ENCODE measurements around the gene IL17REL.
A peak's percentile ranks its signal among the peaks of the same experiment; 100 is the strongest.

Gene IL17REL

DNA sequence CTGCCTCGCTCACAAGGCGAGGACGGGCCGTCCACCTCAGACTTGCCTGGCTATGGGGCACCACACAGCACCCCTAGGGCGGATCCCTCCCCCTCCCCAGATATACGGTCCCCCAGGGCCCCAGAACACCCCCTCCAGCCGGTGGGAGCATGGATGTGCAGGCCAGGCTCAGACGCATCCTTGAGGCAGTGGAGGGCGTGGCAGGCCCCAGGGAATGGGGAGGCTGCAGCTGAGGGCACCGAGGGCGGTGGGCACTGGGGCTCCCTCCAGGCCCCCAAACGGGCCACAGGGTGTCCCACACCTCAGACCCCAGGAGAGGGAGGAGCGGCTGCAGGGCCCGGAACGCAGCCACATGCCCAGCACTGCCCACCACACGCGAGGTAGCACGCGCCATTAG lies 33.5 kb upstream of the IL17REL start:
- DNase-seq (ENCODE audit: low spot score), result no peak

GRCh38 chr22:50045211-50046018 lies 32.9 kb upstream of the IL17REL start:
- no peak for DNase-seq (ENCODE audit: low spot score)

GRCh38 chr22:50044485-50045118 lies 32.0 kb upstream of the IL17REL start:
- DNase-seq (ENCODE audit: low spot score), result no peak

- no peak for DNase-seq (ENCODE audit: low spot score)
Observed at GRCh38 chr22:50041361-50042065, 28.9 kb upstream of the IL17REL start.

DNA sequence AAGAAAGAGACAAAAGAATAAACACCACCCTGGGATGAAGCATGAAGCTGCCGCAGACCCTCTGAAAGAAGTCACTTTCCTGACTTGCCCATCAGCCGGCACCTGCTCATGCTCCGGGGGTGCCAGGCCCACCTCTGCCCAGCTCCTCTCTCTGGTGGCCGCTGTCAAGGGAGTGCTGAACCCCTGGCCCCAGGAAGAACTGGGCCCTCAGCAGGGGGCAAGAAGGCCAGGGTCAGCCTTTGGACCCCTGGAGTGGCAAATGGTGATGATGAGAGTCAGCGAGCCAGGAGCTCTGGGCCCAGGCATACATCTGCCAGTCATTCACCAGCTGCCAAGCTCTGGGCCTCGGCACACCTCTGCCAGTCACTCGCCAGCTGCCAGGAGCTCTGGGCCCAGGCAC lies 28.2 kb upstream of the IL17REL start:
- no peak for DNase-seq (ENCODE audit: low spot score)

DNA sequence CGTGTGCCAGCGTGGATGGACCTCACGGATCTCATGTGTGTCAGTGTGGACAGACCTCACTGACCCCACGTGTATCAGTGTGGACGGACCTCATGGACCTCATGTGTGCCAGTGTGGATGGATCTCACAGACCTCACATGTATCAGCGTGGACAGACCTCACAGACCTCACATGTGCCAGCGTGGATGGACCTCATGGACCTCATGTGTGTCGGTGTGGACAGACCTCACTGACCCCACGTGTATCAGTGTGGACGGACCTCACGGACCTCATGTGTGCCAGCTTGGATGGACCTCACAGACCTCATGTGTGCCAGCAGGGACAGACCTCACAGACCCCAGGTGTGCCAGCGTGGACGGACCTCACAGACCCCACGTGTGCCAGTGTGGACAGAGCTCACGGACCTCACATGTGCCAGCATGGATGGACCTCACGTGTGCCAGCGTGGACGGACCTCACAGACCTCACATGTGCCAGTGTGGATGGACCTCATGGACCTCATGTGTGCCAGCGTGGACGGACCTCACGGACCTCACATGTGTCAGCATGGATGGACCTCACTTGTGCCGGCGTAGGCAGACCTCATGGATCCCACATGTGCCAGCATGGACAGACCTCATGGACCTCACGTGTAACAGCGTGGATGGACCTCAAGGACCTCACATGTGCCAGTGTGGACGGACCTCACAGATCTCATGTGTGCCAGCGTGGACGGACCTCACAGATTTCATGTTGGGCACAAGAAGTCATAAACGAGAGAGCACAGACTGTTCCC lies 27.3 kb upstream of the IL17REL start:
- no peak for DNase-seq (ENCODE audit: low spot score)

GRCh38 chr22:50035976-50036724 lies 23.6 kb upstream of the IL17REL start:
- DNase-seq (ENCODE audit: low spot score), result no peak

DNA sequence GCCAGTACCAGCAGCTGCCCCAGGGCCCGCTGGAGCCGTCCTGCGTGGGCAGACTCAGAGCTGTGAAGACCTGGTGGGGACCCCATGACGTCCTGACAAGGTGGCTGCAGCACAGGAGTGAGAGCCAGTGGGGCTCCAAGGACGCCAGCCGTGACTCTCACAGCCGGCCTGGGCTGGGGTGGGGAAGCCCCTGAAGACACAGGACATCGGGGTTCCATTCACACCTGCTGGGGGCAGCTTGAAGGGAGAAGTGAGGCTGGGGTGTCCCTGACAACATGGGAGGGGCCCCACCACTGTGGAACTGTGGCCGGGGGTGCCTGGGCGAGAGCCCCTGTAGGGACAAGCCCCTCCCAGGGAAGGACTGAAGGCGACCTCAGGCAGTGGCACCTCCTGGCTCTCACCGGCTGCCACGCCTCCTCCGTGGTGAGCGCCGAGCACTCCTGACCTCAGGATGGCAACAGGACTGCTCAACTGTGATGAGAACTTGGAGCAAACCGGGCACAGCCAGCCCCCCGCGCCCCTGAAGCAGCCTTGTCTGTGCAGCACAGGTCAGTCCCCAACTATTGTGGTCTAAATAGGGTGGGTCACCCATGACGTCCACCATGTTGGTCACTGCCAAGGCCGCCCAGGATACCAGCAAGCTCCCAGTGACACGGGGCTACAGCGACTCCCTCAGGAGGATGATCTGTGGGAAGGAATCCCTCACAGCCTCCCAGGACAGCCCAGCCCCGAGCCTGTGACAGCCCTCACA lies 22.7 kb upstream of the IL17REL start:
- DNase-seq (ENCODE audit: low spot score), result no peak

DNA sequence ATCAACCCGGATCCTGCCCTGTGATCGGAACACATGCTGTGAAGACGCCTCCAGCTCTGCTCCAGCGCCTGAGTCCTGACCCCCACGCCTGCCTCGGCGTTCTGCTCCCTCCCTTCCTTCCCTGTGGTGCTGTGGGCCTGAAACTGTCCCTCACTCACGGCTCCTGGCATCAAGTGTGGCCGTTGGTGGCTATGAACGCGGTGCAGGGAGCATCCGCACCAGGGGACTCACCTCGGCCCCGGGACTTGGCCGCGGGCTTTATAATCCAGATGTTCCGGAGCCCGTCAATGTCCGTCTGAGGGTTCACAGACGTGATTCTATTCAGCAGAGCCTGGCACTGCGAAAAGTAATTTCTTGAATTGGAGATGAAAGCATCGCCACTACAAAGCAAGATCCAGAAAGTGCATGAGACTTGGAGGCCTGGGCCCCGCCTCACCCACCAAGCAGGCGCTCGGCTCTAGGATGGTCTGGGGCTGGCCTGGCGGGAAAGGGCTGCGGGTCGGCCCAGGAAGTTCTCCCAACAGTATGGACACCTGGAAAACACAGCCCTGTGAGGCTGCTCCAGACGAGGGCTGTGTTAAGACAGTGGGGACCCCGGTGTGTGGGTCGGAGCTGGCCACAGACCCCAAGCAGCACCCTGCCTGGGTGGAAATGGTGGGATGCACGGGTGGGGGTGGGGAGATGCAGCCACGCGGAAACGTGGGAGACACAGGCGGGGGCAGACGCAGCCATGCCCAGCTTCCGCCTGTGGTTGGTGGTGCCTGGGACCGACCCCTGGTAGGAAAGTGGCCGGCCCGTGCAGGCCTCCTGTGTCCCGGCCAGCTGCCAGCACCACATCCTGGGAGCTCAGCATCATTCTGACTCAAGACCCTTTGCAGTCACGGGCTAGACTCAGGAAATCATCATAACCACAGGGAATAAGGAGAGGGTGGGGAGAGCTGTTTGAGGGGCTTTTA lies 21.8 kb upstream of the IL17REL start:
- no peak for DNase-seq (ENCODE audit: low spot score)

GRCh38 chr22:50032941-50033601 lies 20.5 kb upstream of the IL17REL start:
- DNase-seq (ENCODE audit: low spot score), result no peak

- no peak for DNase-seq (ENCODE audit: low spot score)
Observed at GRCh38 chr22:50032109-50032871, 19.7 kb upstream of the IL17REL start.

- no peak for DNase-seq (ENCODE audit: low spot score)
Observed at GRCh38 chr22:50031189-50032091, 18.9 kb upstream of the IL17REL start.

DNA sequence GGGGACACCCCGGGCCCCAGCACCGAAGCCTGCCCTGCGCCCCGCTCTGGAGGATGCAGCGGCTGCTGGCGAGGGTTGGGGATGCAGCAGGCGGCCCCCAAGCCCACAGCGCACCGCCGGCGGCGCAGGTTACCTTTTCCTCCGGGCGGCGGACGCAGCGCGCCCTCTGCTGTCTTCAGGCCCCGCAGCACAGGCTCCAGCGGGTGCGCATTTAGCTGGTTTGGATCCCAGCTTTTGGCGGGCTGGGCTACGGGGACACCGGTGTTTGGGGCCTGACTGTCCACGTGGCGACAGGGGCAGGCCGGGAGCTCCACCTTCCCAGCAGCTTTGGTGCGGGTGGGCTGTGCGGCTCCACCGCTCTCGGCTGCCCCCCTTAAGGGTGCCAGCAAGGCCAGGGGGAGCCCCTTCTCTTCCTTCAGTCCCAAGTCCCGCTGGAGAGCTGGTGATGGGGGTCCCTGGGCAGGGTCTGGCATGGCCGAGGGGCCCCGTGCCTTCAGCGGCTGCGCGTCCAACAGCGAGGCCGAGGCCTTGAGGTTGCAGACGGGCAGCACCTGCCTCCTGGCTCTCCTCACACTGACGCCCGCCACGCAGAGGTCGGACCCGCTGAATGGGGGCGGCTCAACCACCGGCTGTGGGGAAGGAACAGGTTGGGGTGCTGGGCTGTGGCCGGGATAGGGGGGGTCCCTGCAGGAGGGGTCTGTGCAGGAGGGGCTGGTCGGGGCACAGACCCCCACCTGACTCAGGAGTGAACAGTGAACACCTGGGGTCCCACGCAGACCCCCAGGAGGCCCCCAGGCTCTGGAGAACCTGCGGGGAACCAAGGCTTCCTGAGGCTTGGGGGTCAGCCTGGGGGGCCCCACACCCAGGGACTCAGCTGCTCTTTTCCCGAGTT lies 18.0 kb upstream of the IL17REL start:
- peak; percentile 34 for DNase-seq (ENCODE audit: low spot score)

GRCh38 chr22:50027639-50028537 lies 15.3 kb upstream of the IL17REL start:
- DNase-seq (ENCODE audit: low spot score), result no peak

- no peak for DNase-seq (ENCODE audit: low spot score)
Observed at GRCh38 chr22:50025993-50026392, 13.4 kb upstream of the IL17REL start.

Data from hematopoietic multipotent progenitor cell treated with erythropoietin and hydrocortisone succinate and interleukin-3 and kit ligand, for 17 days (in vitro differentiated cells).